Measurements from ENCODE around the gene WDR47. TPM values are rescaled to one million over a fixed set of nuclear protein-coding genes. Genes with fewer than 3 reads are reported as not detected.
"Not testable (repeated sequence)": the region's sequence is repeated elsewhere in the genome, so short reads cannot be mapped to it uniquely, and the experiment has no call there.

The WDR47 gene
- polyA plus RNA-seq, 3 donors from 2014 or later, result 6.0 to 8.0 (median 7.5) TPM

GRCh38 chr1:109075531-109076490, 33.9 kb upstream of the WDR47 start, which contains the start of gene TAF13:
Gene TAF13 (minus strand): TSS chr1:109076003. CDS start chr1:109075947, 56 bp downstream.
- Mint-ChIP-seq H3K4me1 (peaks cover 22 to 31% of the 10 kb centered on the region in 2 donors), H3K27me3 (ENCODE audit: low read depth in 3 of 3) (peaks cover 7 to 12% (median 11%) of the 10 kb centered on the region in 3 donors), H3K36me3 (peaks cover 3% of the 10 kb centered on the region in 3 donors), H3K4me3 (peak within 1 kb of the TSS; percentile 97 to 100 (median 99)), H3K9me3 (peaks cover 0 to 2% (median 0%) of the 10 kb centered on the region in 6 donors), H3K27ac (peak within 1 kb of the TSS; percentile 97 to 100 (median 99))
- peak; percentile 90 for DNase-seq

GRCh38 chr1:109069294-109069693, 27.4 kb upstream of the WDR47 start:
- no peak for DNase-seq
- peaks cover 0 to 7% (median 0%) of the 10 kb centered on the region in 3 donors for H3K27me3 Mint-ChIP-seq (ENCODE audit: low read depth in 3 of 3)
- no peak overlapping the region for H3K27ac Mint-ChIP-seq
- H3K9me3 Mint-ChIP-seq, result no peaks in the 10 kb centered on the region
- H3K4me1 Mint-ChIP-seq, result peaks cover 7 to 23% of the 10 kb centered on the region in 2 donors
- peaks cover 5 to 17% (median 16%) of the 10 kb centered on the region in 3 donors for H3K36me3 Mint-ChIP-seq
- H3K4me3 Mint-ChIP-seq, result no peak overlapping the region

- Mint-ChIP-seq H3K9me3 (no peaks in the 10 kb centered on the region), H3K4me3 (no peak overlapping the region)
These were observed 26.0 kb upstream of the WDR47 start for GRCh38 chr1:109067883-109068282.

GRCh38 chr1:109065137-109065536, 23.2 kb upstream of the WDR47 start:
- DNase-seq, result no peak
- peaks cover 0 to 8% of the 10 kb centered on the region in 2 donors for H3K4me1 Mint-ChIP-seq
- H3K9me3 Mint-ChIP-seq, result no peaks in the 10 kb centered on the region
- peaks cover 0 to 4% (median 0%) of the 10 kb centered on the region in 3 donors for H3K27me3 Mint-ChIP-seq (ENCODE audit: low read depth in 3 of 3)
- H3K36me3 Mint-ChIP-seq, result peaks cover 5 to 15% (median 13%) of the 10 kb centered on the region in 3 donors
- H3K4me3 Mint-ChIP-seq, result no peak overlapping the region
- no peak overlapping the region for H3K27ac Mint-ChIP-seq

More at GRCh38 chr1:109067883-109068282, 26.0 kb upstream of the WDR47 start:
- DNase-seq, result no peak
- peaks cover 0 to 7% (median 0%) of the 10 kb centered on the region in 3 donors for H3K27me3 Mint-ChIP-seq (ENCODE audit: low read depth in 3 of 3)
- H3K4me1 Mint-ChIP-seq, result peaks cover 5 to 18% of the 10 kb centered on the region in 2 donors
- H3K27ac Mint-ChIP-seq, result no peak overlapping the region
- peaks cover 8 to 19% (median 15%) of the 10 kb centered on the region in 3 donors for H3K36me3 Mint-ChIP-seq

GRCh38 chr1:109061183-109061582, 19.3 kb upstream of the WDR47 start:
- no peak for DNase-seq
- Mint-ChIP-seq H3K4me3 (no peak overlapping the region), H3K36me3 (peaks cover 5 to 13% (median 8%) of the 10 kb centered on the region in 3 donors), H3K27ac (no peak overlapping the region), H3K9me3 (no peaks in the 10 kb centered on the region), H3K27me3 (ENCODE audit: low read depth in 3 of 3) (peaks cover 0 to 3% (median 1%) of the 10 kb centered on the region in 3 donors), H3K4me1 (no peaks in the 10 kb centered on the region)

- H3K9me3 Mint-ChIP-seq, result no peaks in the 10 kb centered on the region
- peaks cover 0 to 3% (median 1%) of the 10 kb centered on the region in 3 donors for H3K27me3 Mint-ChIP-seq (ENCODE audit: low read depth in 3 of 3)
- DNase-seq, result no peak
- no peak overlapping the region for H3K4me3 Mint-ChIP-seq
- no peaks in the 10 kb centered on the region for H3K4me1 Mint-ChIP-seq
- no peak overlapping the region for H3K27ac Mint-ChIP-seq
- peaks cover 5 to 13% (median 8%) of the 10 kb centered on the region in 3 donors for H3K36me3 Mint-ChIP-seq
These were observed 18.8 kb upstream of the WDR47 start for GRCh38 chr1:109060707-109061106.

- Mint-ChIP-seq H3K27me3 (ENCODE audit: low read depth in 3 of 3) (peaks cover 0 to 3% (median 0%) of the 10 kb centered on the region in 3 donors), H3K4me3 (no peak overlapping the region), H3K9me3 (no peaks in the 10 kb centered on the region), H3K4me1 (no peaks in the 10 kb centered on the region), H3K36me3 (peaks cover 0 to 3% (median under 1%) of the 10 kb centered on the region in 3 donors), H3K27ac (no peak overlapping the region)
- DNase-seq, result no peak
These were observed 17.1 kb upstream of the WDR47 start for GRCh38 chr1:109059026-109059425.

GRCh38 chr1:109056064-109056463, 14.2 kb upstream of the WDR47 start:
- no peak for DNase-seq
- Mint-ChIP-seq H3K4me3 (no peak overlapping the region), H3K27me3 (ENCODE audit: low read depth in 3 of 3) (peaks cover 0 to 3% (median 0%) of the 10 kb centered on the region in 3 donors), H3K36me3 (no peaks in the 10 kb centered on the region), H3K4me1 (no peaks in the 10 kb centered on the region), H3K27ac (no peak overlapping the region), H3K9me3 (no peaks in the 10 kb centered on the region)

- H3K36me3 Mint-ChIP-seq, result not testable (repeated sequence)
These were observed 10.2 kb upstream of the WDR47 start for GRCh38 chr1:109052145-109052544.

GRCh38 chr1:109050228-109050995, 8.5 kb upstream of the WDR47 start:
- Mint-ChIP-seq H3K27me3 (ENCODE audit: low read depth in 3 of 3) (peaks cover 2 to 6% (median 4%) of the 10 kb centered on the region in 3 donors), H3K9me3 (no peaks in the 10 kb centered on the region), H3K36me3 (no peaks in the 10 kb centered on the region), H3K4me1 (no peaks in the 10 kb centered on the region), H3K4me3 (no peak overlapping the region), H3K27ac (peak overlapping the region in 1 of 6 donors; percentile 5)
- DNase-seq, result no peak

More at GRCh38 chr1:109052145-109052544, 10.2 kb upstream of the WDR47 start:
- not testable (repeated sequence) for H3K27ac Mint-ChIP-seq; H3K9me3 Mint-ChIP-seq; DNase-seq; H3K4me3 Mint-ChIP-seq; H3K4me1 Mint-ChIP-seq; H3K27me3 Mint-ChIP-seq (ENCODE audit: low read depth in 3 of 3)

- H3K9me3 Mint-ChIP-seq, result no peaks in the 10 kb centered on the region
- peaks cover 2 to 6% (median 4%) of the 10 kb centered on the region in 3 donors for H3K27me3 Mint-ChIP-seq (ENCODE audit: low read depth in 3 of 3)
- H3K4me3 Mint-ChIP-seq, result no peak overlapping the region
- DNase-seq, result no peak
- H3K27ac Mint-ChIP-seq, result no peak overlapping the region
- H3K36me3 Mint-ChIP-seq, result no peaks in the 10 kb centered on the region
- no peaks in the 10 kb centered on the region for H3K4me1 Mint-ChIP-seq
These were observed 6.4 kb upstream of the WDR47 start for GRCh38 chr1:109048335-109048734.

- H3K4me3 Mint-ChIP-seq, result no peak overlapping the region
- H3K4me1 Mint-ChIP-seq, result peaks cover 3 to 4% of the 10 kb centered on the region in 2 donors
- peaks cover 2 to 6% (median 4%) of the 10 kb centered on the region in 3 donors for H3K27me3 Mint-ChIP-seq (ENCODE audit: low read depth in 3 of 3)
- H3K27ac Mint-ChIP-seq, result no peak overlapping the region
- H3K36me3 Mint-ChIP-seq, result no peaks in the 10 kb centered on the region
- no peak for DNase-seq
- no peaks in the 10 kb centered on the region for H3K9me3 Mint-ChIP-seq
These were observed 5.4 kb upstream of the WDR47 start for GRCh38 chr1:109047339-109047738.

- Mint-ChIP-seq H3K9me3 (no peaks in the 10 kb centered on the region), H3K4me3 (no peak overlapping the region), H3K4me1 (peaks cover 5 to 6% of the 10 kb centered on the region in 2 donors), H3K36me3 (no peaks in the 10 kb centered on the region), H3K27ac (no peak overlapping the region), H3K27me3 (ENCODE audit: low read depth in 3 of 3) (peaks cover 4 to 8% (median 4%) of the 10 kb centered on the region in 3 donors)
- DNase-seq, result no peak
These were observed 4.8 kb upstream of the WDR47 start for GRCh38 chr1:109046671-109047070.
